GM12875 (cell line): ENCODE results near the gene COL7A1.

Experiments used
- H3K4me3 ChIP-seq: one replicate; pipeline ENCODE4 v1.5.1; 2011; ENCODE audit warnings: low read depth, low read length, control low read depth
- TF ChIP-seq, protein P1 (sequence below): IDR thresholded peaks from 2 replicates; pipeline ENCODE4 v1.5.1; 2011; ENCODE audit warnings: low read depth, mild to moderate bottlenecking, control low read depth, inconsistent platforms, low read length, moderate library complexity, borderline replicate concordance; ENCODE audit not compliant: insufficient read depth

The COL7A1 gene

DNA sequence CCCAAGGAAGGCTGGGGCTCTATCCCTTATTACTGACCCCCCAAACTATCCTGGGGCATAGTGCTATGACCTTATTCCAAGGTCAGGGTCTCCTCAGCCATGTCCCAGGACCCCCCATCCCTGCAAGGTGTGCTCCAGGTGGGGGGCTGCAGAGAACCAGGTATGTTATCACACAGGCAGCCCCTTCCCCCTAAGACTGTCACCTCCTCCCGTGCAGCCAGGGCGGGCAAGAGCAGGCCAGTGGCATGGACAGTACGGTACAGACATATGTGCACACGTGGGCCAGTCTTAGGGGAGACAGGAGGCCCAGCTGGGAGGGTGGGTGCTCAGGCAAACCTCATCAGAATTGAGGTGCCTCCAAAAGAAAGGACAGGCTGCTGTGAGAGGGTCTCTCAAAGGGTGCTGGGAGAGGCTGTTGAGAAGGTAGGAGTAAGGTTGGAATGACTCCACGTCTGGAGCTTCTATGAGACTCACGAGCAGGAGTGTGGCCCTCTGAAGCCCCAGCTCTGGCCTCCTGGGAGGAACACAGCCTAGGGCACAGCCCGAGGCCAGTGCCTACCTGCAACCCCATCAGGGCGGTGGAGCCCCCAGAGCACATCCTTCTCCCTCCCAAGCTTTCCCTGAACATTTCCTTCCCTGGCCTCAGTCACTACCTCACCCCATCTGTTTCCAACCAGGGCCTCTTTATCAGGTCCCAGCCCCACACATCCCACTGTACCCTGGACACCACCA is 1.7 kb upstream of the COL7A1 start:
- TF ChIP-seq, protein P1, sequence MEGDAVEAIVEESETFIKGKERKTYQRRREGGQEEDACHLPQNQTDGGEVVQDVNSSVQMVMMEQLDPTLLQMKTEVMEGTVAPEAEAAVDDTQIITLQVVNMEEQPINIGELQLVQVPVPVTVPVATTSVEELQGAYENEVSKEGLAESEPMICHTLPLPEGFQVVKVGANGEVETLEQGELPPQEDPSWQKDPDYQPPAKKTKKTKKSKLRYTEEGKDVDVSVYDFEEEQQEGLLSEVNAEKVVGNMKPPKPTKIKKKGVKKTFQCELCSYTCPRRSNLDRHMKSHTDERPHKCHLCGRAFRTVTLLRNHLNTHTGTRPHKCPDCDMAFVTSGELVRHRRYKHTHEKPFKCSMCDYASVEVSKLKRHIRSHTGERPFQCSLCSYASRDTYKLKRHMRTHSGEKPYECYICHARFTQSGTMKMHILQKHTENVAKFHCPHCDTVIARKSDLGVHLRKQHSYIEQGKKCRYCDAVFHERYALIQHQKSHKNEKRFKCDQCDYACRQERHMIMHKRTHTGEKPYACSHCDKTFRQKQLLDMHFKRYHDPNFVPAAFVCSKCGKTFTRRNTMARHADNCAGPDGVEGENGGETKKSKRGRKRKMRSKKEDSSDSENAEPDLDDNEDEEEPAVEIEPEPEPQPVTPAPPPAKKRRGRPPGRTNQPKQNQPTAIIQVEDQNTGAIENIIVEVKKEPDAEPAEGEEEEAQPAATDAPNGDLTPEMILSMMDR: no peak
- no peak overlapping the region for H3K4me3 ChIP-seq

DNA sequence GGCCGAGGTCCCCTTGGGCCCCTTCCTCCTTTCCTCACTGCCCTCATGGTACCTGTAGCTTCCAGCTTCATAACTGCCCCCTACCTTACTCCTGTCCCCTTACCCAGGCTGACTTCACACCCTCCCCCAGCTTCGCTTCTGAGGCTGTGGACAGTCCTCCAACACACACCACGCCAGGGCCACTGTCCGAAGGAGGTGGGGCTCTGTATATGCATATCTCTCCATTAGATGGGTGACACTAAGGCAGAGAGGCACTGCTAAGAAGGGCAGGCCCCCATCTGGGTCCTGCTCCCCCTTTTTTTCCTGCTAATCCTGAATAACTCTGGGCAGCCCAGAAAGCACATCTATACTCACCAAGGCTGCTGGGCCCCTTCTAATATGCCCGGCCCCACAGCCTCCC is 1.0 kb upstream of the COL7A1 start:
- no peak overlapping the region for H3K4me3 ChIP-seq
- TF ChIP-seq, protein P1: no peak

DNA sequence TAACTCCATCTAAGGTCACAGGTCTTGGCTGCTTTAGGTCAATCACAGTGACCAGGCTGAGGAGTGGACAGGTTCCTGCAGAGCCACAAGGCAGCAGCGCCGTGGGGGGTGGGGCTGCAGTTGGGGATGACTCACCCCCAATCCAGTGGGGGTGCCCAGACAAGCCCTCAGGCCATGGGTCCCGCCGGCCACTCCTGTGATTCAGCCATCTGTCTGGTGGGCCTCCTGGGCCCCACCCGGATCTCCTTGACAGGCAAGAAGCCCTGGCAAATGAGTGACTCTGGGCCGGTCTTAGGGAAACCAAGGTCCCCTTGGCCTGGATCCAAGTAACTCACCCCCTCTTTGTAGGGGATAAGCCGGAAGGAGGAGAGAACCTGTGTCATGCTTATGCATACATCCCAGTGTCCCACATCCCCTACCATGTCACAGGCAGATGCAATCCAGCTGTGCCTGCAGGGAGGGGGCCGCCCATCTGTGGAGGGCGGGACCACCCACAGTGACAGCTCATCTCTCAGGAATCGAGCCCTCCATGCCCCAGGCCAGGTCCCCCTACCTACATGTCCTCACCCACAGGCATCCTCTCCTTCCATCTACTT is 495 bp upstream of the COL7A1 start:
- TF ChIP-seq, protein P1: no peak
- no peak overlapping the region for H3K4me3 ChIP-seq

DNA sequence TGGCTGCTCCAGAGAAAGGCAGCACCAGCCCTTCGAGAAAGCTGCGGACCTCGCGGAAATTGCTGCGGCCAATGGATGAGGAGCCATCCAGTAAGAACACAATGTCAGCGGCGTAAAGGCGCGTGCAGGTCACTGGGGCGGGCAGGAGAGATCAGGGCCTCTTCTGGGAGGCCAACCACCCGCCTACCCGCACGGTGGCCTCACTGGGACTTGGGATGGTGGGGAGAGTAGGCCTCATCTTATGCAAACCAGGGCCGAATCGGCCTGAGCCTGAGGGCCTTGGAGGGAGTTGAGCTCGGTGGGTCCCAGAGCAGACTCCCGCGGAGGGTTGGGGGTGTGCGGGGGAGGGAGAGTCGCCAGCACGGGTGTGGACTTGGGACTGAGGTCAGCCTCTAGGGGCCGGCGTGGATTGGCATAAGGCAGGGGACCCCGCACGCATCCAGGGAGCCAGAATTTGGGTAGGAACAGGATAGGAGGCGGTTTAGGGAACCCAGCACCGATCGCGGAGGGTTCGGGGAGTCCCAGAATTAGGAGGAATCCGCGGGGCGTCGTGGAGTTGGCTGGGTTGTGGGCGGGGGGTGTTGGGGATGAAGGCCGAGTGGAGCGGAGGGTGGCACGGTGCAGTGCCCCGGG is 596 bp downstream of the COL7A1 start:
- H3K4me3 ChIP-seq: no peak overlapping the region
- TF ChIP-seq, protein P1: no peak

DNA sequence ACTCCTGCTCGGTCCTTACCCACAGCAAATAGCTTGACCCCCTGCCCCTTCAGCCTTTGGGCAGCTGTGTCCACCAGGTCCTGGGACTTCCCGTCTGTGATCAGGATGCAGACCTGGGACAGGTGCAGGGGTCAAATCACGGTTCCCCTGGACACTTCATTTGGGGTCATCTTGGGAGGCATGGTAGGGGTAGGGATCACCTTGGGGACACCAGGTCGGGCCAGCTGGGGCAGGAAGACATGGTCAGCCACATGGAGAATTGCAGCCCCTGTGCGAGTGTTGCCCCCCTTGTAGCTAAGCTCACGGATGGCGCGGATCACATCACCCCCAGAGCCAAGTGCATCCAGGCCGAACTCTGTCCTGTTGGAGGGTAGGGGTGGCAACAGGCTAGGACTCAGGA is 1.8 kb downstream of the COL7A1 start:
- TF ChIP-seq, protein P1: no peak
- H3K4me3 ChIP-seq: no peak overlapping the region

DNA sequence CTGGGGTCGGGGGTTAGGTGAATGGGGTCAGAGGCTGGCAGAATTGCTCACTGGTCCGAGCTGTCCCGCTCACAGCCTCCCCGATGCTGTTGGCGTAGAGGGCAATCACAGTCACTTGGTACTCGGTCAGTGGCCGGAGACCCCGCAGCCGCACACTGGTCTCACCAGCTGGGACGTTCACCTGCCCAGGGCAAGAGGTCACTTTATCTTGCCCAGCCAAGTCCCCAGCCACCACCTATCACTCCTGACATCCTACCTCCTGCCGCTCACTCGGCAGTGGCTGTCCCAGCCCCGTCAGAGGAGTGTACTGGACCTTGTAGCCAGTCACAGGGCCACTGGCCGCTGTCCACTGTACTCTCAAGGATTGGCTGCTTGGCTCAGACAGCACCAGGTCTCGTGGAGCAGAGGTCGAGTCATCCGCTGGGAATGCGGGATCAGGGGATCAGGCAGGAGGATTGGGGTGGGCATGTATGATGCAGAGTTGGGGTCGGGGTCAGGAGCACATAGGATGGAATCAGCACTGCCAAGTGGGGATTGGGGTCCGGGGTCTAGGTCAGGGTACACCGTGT is 2.5 kb downstream of the COL7A1 start:
- TF ChIP-seq, protein P1: no peak
- no peak overlapping the region for H3K4me3 ChIP-seq
